Upper lobe of right lung (tissue), 1 donor: ENCODE data around the gene GALNT7. TPM values are rescaled to one million over a fixed set of nuclear protein-coding genes. Genes with fewer than 3 reads are reported as not detected.

ENCODE experiments used
- ATAC-seq: fragments of 200-7000 bp; cut with Tn5 transposase; one replicate; pipeline ENCODE4 v1.9.1; 2020; ENCODE audit warnings: mild to moderate bottlenecking, moderate library complexity
- DNase-seq: peaks from one replicate; pipeline ENCODE4 v3.0.0-alpha.2; 2020
- H3K27ac ChIP-seq: fragments of 200-600 bp; one replicate; pipeline ENCODE4 v1.8.0; 2022
- H3K27me3 ChIP-seq: fragments of 200-600 bp; one replicate; pipeline ENCODE4 v1.8.0; 2022; ENCODE audit warnings: mild to moderate bottlenecking
- H3K36me3 ChIP-seq: fragments of 200-600 bp; one replicate; pipeline ENCODE4 v1.8.0; 2022
- H3K4me1 ChIP-seq: fragments of 200-600 bp; one replicate; pipeline ENCODE4 v1.8.0; 2022
- H3K4me3 ChIP-seq: fragments of 200-600 bp; one replicate; pipeline ENCODE4 v1.8.0; 2022; ENCODE audit warnings: mild to moderate bottlenecking
- H3K9me3 ChIP-seq: fragments of 200-600 bp; one replicate; pipeline ENCODE4 v1.8.0; 2022
- intact Hi-C: fragments of 100-400 bp; cut with DNase I; formaldehyde crosslinking; loops from one replicate; pipeline ENCODE4 v1.11.0; 2022
- total RNA-seq: library from RNA; stranded (reverse); fragmentation: NEBNext Ultra II Directional; extraction: Animal tissue kit (Norgen Biotek cat#: 25700); gene quantifications from one replicate; pipeline ENCODE4 v1.2.1, GENCODE V29; 2021
- TF ChIP-seq, protein P1 (sequence below): fragments of 200-600 bp; IDR thresholded peaks from one replicate; pipeline ENCODE4 v1.8.0; 2022; ENCODE audit warnings: antibody characterized with exemption
- donor health status: DM: no; HTN: yes; CAD: no; lungs with severe emphysema.

GALNT7 gene
- total RNA-seq, 1 donor from 2014 or later = 22.3 TPM

DNA sequence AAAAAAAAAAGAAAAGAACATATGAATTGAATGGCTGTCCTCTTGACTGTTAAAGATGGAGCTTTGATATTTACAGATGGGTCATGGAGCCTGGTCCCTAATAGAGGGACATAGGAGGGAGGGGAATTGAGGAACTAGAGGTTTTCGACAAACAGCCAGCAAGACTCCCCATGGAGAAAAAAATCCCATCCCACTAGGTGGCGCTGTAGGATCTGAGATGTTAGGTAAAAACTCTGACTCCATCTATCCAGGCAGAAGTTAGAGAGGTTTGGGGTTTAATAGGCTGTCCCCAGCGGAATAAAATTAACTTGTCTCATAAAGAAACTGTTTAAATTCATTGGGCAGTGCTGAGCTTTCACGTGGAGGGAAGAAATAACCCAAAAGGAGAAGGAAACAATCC lies 119.7 kb downstream of the GALNT7 start:
- no peaks in the 10 kb centered on the region for H3K27me3 ChIP-seq
- H3K9me3 ChIP-seq = no peaks in the 10 kb centered on the region
- TF ChIP-seq, protein P1, sequence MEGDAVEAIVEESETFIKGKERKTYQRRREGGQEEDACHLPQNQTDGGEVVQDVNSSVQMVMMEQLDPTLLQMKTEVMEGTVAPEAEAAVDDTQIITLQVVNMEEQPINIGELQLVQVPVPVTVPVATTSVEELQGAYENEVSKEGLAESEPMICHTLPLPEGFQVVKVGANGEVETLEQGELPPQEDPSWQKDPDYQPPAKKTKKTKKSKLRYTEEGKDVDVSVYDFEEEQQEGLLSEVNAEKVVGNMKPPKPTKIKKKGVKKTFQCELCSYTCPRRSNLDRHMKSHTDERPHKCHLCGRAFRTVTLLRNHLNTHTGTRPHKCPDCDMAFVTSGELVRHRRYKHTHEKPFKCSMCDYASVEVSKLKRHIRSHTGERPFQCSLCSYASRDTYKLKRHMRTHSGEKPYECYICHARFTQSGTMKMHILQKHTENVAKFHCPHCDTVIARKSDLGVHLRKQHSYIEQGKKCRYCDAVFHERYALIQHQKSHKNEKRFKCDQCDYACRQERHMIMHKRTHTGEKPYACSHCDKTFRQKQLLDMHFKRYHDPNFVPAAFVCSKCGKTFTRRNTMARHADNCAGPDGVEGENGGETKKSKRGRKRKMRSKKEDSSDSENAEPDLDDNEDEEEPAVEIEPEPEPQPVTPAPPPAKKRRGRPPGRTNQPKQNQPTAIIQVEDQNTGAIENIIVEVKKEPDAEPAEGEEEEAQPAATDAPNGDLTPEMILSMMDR = peak; percentile 60
- intact Hi-C loops = no loop called here
- H3K36me3 ChIP-seq = no peaks in the 10 kb centered on the region
- no peak for DNase-seq
- H3K4me1 ChIP-seq = no peaks in the 10 kb centered on the region
- H3K4me3 ChIP-seq = no peak overlapping the region
- no peak overlapping the region for H3K27ac ChIP-seq
- ATAC-seq = peak; percentile 79

DNA sequence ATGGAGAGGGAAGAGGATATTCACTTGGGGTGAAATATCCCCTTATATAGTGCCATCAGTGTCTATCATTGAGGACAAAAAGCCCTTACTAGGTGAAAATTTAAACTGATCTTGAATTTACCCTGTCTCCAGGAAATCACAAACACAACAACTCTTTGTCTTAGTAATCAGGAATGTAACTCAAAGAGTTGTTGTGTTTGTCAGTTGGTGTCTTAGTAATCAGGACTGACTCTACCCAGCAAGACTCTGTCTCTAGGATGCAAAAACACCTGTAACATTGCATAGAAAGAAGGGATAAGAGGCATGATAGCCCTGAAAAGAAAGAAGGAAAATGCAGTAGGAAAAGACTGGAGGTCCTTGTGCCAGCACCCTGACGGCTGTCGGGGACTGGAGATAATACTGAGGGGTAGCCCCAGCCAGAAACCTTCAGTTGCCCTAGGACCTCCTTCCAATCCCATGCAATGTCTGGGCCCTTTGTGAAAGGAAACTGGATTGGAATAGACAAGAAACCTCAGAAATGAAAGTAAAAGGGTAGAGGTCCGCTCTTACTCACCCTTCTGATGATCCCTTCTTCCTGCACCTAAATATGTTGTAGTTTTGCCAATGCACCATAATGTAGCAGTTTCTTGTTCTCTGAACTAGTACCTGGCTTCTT lies 120.2 kb downstream of the GALNT7 start:
- TF ChIP-seq, protein P1 = no peak
- intact Hi-C loops = no loop called here
- Histone ChIP-seq H3K27ac (no peak overlapping the region), H3K4me3 (peak overlapping the region; percentile 37), H3K27me3 (no peaks in the 10 kb centered on the region), H3K4me1 (no peaks in the 10 kb centered on the region), H3K36me3 (no peaks in the 10 kb centered on the region), H3K9me3 (no peaks in the 10 kb centered on the region)
- no peak for ATAC-seq
- no peak for DNase-seq

DNA sequence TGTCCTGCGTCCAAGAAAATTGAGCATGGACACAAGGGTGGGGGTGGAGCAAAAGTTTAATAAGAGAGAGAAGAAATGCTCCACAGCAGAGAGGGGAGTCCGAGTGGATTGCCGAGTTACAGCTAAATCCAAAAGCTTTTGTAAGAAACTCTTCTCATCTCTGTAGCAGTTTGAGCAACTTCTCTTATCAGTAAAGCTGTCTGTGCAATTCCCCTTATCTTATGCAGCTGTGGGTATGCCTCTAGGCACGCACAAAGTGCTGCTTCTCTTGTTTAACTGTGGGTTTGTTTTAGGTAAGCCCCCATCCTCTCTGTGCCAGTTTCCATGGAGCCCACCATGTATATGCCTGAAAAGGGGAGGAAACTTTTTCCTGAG lies 120.7 kb downstream of the GALNT7 start:
- no peaks in the 10 kb centered on the region for H3K27me3 ChIP-seq
- TF ChIP-seq, protein P1 = no peak
- no peaks in the 10 kb centered on the region for H3K4me1 ChIP-seq
- H3K27ac ChIP-seq = no peak overlapping the region
- DNase-seq = no peak
- H3K4me3 ChIP-seq = peak overlapping the region; percentile 37
- H3K9me3 ChIP-seq = no peaks in the 10 kb centered on the region
- no peaks in the 10 kb centered on the region for H3K36me3 ChIP-seq
- no peak for ATAC-seq
- intact Hi-C loops = no loop called here

DNA sequence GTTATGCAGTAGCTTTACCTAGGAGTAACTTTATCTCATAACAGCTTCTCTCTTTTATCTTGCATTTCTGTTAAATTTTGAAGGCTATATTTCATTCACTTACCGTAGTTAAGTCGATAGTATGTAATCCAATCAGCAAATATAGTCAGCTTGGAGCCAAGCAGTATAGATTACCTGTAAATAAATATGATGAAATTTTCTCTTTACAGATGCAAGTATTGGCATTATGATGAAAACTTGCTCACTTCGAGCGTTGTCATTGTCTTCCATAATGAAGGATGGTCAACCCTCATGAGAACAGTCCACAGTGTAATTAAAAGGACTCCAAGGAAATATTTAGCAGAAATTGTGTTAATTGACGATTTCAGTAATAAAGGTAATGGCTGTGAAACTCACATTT lies 123.3 kb downstream of the GALNT7 start:
- intact Hi-C loops = no loop called here
- Histone ChIP-seq H3K36me3 (no peaks in the 10 kb centered on the region), H3K4me3 (no peak overlapping the region), H3K4me1 (no peaks in the 10 kb centered on the region), H3K27ac (no peak overlapping the region), H3K9me3 (no peaks in the 10 kb centered on the region), H3K27me3 (no peaks in the 10 kb centered on the region)
- ATAC-seq (no peak), DNase-seq (no peak)
- TF ChIP-seq, protein P1 = no peak

DNA sequence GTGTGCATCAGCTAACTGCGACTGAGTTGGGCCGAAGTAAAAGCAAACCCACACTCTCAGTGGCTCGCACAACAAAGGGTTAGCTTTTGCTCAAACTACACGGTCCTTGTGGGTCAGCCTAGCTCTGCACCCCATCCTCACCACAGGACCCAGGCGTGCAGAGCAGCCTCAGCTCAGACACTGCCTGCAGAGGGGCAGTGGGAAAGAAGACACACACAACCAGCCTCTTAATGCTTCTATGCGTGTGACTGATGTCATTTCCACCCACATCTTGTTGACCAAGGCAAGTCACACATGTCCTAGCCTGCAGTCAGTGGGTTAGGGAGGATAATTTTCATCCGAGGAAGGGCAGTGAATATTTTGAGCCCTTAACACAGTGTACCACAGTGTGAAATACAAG lies 125.1 kb downstream of the GALNT7 start:
- Histone ChIP-seq H3K4me1 (no peaks in the 10 kb centered on the region), H3K27ac (no peak overlapping the region), H3K4me3 (no peak overlapping the region), H3K27me3 (no peaks in the 10 kb centered on the region), H3K36me3 (no peaks in the 10 kb centered on the region), H3K9me3 (no peaks in the 10 kb centered on the region)
- intact Hi-C loops = no loop called here
- no peak for DNase-seq
- ATAC-seq = no peak
- TF ChIP-seq, protein P1 = no peak

DNA sequence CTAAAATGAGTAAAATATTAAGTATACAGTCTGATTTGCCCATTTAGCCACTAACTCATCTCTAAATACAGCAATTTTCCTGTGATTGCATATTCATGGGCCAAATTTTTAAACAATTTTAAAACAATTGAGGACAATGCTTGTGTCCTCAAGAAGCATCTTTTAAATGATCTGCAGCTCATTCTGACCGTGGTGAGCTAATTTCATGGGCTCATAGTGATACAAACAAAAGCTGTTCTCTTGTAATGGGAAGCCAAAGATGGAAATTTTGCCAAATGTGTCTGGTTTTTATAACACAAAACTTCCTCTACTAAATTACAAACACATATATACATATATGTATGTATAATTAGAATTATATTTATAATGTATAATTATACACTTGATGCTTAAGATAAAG lies 125.8 kb downstream of the GALNT7 start:
- Histone ChIP-seq H3K36me3 (no peaks in the 10 kb centered on the region), H3K27me3 (no peaks in the 10 kb centered on the region), H3K4me1 (no peaks in the 10 kb centered on the region), H3K4me3 (no peak overlapping the region), H3K27ac (no peak overlapping the region), H3K9me3 (no peaks in the 10 kb centered on the region)
- intact Hi-C loops = no loop called here
- TF ChIP-seq, protein P1 = no peak
- DNase-seq (no peak), ATAC-seq (no peak)
